Measurements from ENCODE around the gene FBXL19.

FBXL19 gene

DNA sequence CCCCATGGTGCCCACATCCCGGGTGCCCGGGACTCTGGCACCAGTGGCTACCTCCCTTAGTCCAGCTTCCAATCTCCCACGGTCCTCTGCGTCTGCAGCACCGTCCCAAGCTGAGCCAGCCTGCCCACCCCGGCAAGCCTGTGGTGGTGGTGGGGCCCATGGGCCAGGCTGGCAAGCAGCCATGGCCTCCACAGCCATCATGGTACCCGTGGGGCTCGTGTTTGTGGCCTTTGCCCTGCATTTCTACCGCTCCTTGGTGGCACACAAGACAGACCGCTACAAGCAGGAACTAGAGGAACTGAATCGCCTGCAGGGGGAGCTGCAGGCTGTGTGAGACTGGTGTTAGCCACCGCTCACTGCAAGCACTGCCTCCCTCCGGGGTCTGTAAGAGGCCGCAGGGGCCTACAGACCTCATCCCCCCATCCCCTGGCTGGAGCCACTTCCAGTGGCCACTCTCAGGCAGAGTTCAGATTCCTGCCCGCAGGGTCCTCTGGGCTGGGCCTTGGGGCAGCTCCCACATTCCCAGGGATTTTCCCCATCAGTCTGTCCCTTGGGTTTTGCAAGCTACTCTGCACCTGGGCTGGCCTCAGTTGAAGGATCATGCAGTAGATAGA, 30.2 kb downstream of the FBXL19 start (continued):
- no peak for TF ChIP-seq ZBTB11 (tag by site-specific recombination; conservative IDR thresholded peaks at IDR 0.05; ENCODE audit: low read depth)
- TF ChIP-seq ZBTB8A (tag by site-specific recombination; IDR thresholded peaks at IDR 0.05) = peak; percentile 36; the same call in 1 of the 2 replicates
- TF ChIP-seq ZNF24 (tag by site-specific recombination; IDR thresholded peaks at IDR 0.05) = 0 out of 2 replicates have a peak, but pooled peaks have one; percentile 16
- no peak for TF ChIP-seq MYNN (tag by site-specific recombination; IDR thresholded peaks at IDR 0.05; ENCODE audit: borderline replicate concordance)
- no peak for TF ChIP-seq ZNF140 (tag by site-specific recombination; IDR thresholded peaks at IDR 0.05)
- TF ChIP-seq ZNF830 (tag by site-specific recombination; IDR thresholded peaks at IDR 0.05; ENCODE audit: low read depth) = no peak
- TF ChIP-seq ZNF121 (tag by site-specific recombination; IDR thresholded peaks at IDR 0.05) = no peak
- TF ChIP-seq ZNF350 (tag by site-specific recombination; IDR thresholded peaks at IDR 0.05) = no peak
- TF ChIP-seq BCL6B (tag by site-specific recombination; IDR thresholded peaks at IDR 0.05) = no peak
- peak; percentile 97 for TF ChIP-seq CTCF (tag by site-specific recombination; IDR thresholded peaks at IDR 0.05)
- TF ChIP-seq, protein P1, sequence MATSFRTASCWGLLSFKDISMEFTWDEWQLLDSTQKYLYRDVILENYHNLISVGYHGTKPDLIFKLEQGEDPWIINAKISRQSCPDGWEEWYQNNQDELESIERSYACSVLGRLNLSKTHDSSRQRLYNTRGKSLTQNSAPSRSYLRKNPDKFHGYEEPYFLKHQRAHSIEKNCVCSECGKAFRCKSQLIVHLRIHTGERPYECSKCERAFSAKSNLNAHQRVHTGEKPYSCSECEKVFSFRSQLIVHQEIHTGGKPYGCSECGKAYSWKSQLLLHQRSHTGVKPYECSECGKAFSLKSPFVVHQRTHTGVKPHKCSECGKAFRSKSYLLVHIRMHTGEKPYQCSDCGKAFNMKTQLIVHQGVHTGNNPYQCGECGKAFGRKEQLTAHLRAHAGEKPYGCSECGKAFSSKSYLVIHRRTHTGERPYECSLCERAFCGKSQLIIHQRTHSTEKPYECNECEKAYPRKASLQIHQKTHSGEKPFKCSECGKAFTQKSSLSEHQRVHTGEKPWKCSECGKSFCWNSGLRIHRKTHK (tag by site-specific recombination; IDR thresholded peaks at IDR 0.05) = no peak
- peak; percentile 68 for TF ChIP-seq ZFP69B (tag by site-specific recombination; IDR thresholded peaks at IDR 0.05)
- TF ChIP-seq SETDB1 (IDR thresholded peaks at IDR 0.05; ENCODE audit: insufficient read length, low read length) = no peak
- no peak for TF ChIP-seq ZNF621 (tag by site-specific recombination; IDR thresholded peaks at IDR 0.05)
- TF ChIP-seq GLI4 (tag by site-specific recombination; IDR thresholded peaks at IDR 0.05) = no peak
- TF ChIP-seq ZNF544 (tag by site-specific recombination; IDR thresholded peaks at IDR 0.05) = no peak
- TF ChIP-seq KLF17 (tag by site-specific recombination; IDR thresholded peaks at IDR 0.05) = peak; percentile 44; the same call in 1 of the 2 replicates
- no peak for TF ChIP-seq ZNF518A (tag by site-specific recombination; conservative IDR thresholded peaks at IDR 0.05; ENCODE audit: low read depth)
- no peak for TF ChIP-seq ZNF664 (tag by site-specific recombination; IDR thresholded peaks at IDR 0.05)
- TF ChIP-seq ZNF623 (tag by site-specific recombination; IDR thresholded peaks at IDR 0.05) = no peak
- TF ChIP-seq ZNF701 (tag by site-specific recombination; IDR thresholded peaks at IDR 0.05) = no peak
- no peak for TF ChIP-seq ZNF514 (tag by site-specific recombination; IDR thresholded peaks at IDR 0.05)
- TF ChIP-seq ZNF146 (tag by site-specific recombination; IDR thresholded peaks at IDR 0.05) = no peak
- TF ChIP-seq, protein P2, sequence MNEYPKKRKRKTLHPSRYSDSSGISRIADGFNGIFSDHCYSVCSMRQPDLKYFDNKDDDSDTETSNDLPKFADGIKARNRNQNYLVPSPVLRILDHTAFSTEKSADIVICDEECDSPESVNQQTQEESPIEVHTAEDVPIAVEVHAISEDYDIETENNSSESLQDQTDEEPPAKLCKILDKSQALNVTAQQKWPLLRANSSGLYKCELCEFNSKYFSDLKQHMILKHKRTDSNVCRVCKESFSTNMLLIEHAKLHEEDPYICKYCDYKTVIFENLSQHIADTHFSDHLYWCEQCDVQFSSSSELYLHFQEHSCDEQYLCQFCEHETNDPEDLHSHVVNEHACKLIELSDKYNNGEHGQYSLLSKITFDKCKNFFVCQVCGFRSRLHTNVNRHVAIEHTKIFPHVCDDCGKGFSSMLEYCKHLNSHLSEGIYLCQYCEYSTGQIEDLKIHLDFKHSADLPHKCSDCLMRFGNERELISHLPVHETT (tag by site-specific recombination; IDR thresholded peaks at IDR 0.05) = no peak
- no peak for TF ChIP-seq ZNF114 (tag by site-specific recombination; IDR thresholded peaks at IDR 0.05)
